Neuronal stem cell (in vitro differentiated cells): ENCODE data around the gene IMMP2L.
A peak's percentile ranks its signal among the peaks of the same experiment; 100 is the strongest.

ENCODE experiments used
- DNase-seq: peaks from one replicate; pipeline ENCODE4 v3.0.0-alpha.2; 2013; ENCODE audit warnings: low spot score
- H2AFZ ChIP-seq: one replicate; pipeline ENCODE4 v1.6.1; 2013; ENCODE audit warnings: mild to moderate bottlenecking, low read length, inconsistent platforms
- H2AK5ac ChIP-seq: 2 replicates; pipeline ENCODE4 v1.6.1; 2013; ENCODE audit warnings: low read depth, mild to moderate bottlenecking, inconsistent platforms, low read length, moderate library complexity, mixed read lengths
- H2BK120ac ChIP-seq: 2 replicates; pipeline ENCODE4 v1.6.1; 2013; ENCODE audit warnings: low read depth, mild to moderate bottlenecking, inconsistent platforms, low read length, moderate library complexity, mixed read lengths
- H2BK12ac ChIP-seq: one replicate; pipeline ENCODE4 v1.6.1; 2013; ENCODE audit warnings: low read length, inconsistent platforms
- H2BK15ac ChIP-seq: 2 replicates; pipeline ENCODE4 v1.6.1; 2013; ENCODE audit warnings: mild to moderate bottlenecking, low read length, inconsistent platforms, mixed read lengths
- H2BK5ac ChIP-seq: one replicate; pipeline ENCODE4 v1.6.1; 2013; ENCODE audit warnings: inconsistent platforms, mild to moderate bottlenecking, low read length, moderate library complexity
- H3K14ac ChIP-seq: one replicate; pipeline ENCODE4 v1.6.1; 2013; ENCODE audit warnings: low read length, inconsistent platforms
- H3K18ac ChIP-seq: 2 replicates; pipeline ENCODE4 v1.6.1; 2013; ENCODE audit warnings: low read length, inconsistent platforms
- H3K23ac ChIP-seq: 2 replicates; pipeline ENCODE4 v1.6.1; 2013; ENCODE audit warnings: low read depth, mild to moderate bottlenecking, mixed read lengths, low read length, inconsistent platforms; ENCODE audit not compliant: poor library complexity
- H3K27ac ChIP-seq: replicated peaks from 3 replicates; pipeline ENCODE4 v1.5.1; 2013; ENCODE audit warnings: low read length, inconsistent platforms
- H3K27me3 ChIP-seq, 3 experiments: 2 replicates each; pipeline ENCODE4 v1.6.1; 2013; ENCODE audit warnings: low read length in 3 of 3, mild to moderate bottlenecking in 2 of 3, inconsistent platforms in 1 of 3, low read depth in 1 of 3, mixed read lengths in 1 of 3, moderate library complexity in 1 of 3; ENCODE audit not compliant: control insufficient read depth in 3 of 3, insufficient read depth in 3 of 3
- H3K36me3 ChIP-seq, 2 donors: replicated peaks in 1 of 2; 2 replicates each; pipeline ENCODE4 v1.6.1; 2013; ENCODE audit warnings: low read length in 2 of 2; ENCODE audit not compliant: control insufficient read depth in 2 of 2, insufficient read depth in 2 of 2
- H3K4ac ChIP-seq: 2 replicates; pipeline ENCODE4 v1.6.1; 2013; ENCODE audit warnings: inconsistent platforms, mild to moderate bottlenecking, low read length, moderate library complexity
- H3K4me1 ChIP-seq, 2 donors: 1 replicate in 1 of 2; 2 replicates in 1 of 2; pipeline ENCODE4 v1.6.1; 2013; ENCODE audit warnings: low read length in 2 of 2, low read depth in 1 of 2; ENCODE audit not compliant: control insufficient read depth in 2 of 2, insufficient read depth in 1 of 2
- H3K4me2 ChIP-seq: one replicate; pipeline ENCODE4 v1.6.1; 2013; ENCODE audit warnings: mild to moderate bottlenecking, low read length, inconsistent platforms; ENCODE audit not compliant: insufficient read depth, poor library complexity, severe bottlenecking
- H3K4me3 ChIP-seq, 2 donors: 2 replicates each; pipeline ENCODE4 v1.5.1; 2013; ENCODE audit warnings: low read length in 2 of 2, mild to moderate bottlenecking in 2 of 2, inconsistent platforms in 1 of 2, moderate library complexity in 1 of 2
- H3K79me1 ChIP-seq: one replicate; pipeline ENCODE4 v1.6.1; 2013; ENCODE audit warnings: low read depth, mild to moderate bottlenecking, inconsistent platforms, low read length, moderate library complexity
- H3K9ac ChIP-seq: one replicate; pipeline ENCODE4 v1.6.1; 2013; ENCODE audit warnings: mild to moderate bottlenecking, low read depth, low read length, inconsistent platforms; ENCODE audit not compliant: poor library complexity
- H3K9me3 ChIP-seq, 2 donors: replicated peaks in 1 of 2; 2 replicates each; pipeline versions ENCODE3 to v1.6.1; 2013; ENCODE audit warnings: low read length in 2 of 2, mild to moderate bottlenecking in 2 of 2, inconsistent platforms in 1 of 2, low read depth in 1 of 2, mixed read lengths in 1 of 2, moderate library complexity in 1 of 2; ENCODE audit not compliant: control insufficient read depth in 2 of 2, insufficient read depth in 1 of 2
- H4K8ac ChIP-seq: one replicate; pipeline ENCODE4 v1.6.1; 2013; ENCODE audit warnings: low read depth, mild to moderate bottlenecking, inconsistent platforms, low read length, moderate library complexity
- H4K91ac ChIP-seq: one replicate; pipeline ENCODE4 v1.6.1; 2013; ENCODE audit warnings: low read length, low read depth, mild to moderate bottlenecking, inconsistent platforms; ENCODE audit not compliant: poor library complexity
- WGBS, 2 donors: extraction: QIAGEN DNeasy Blood & Tissue Kit; methylation state at CpG; one replicate each; pipeline ENCODE4 v1.1.7; 2013; ENCODE audit warnings: missing lambda C conversion rate in 2 of 2, mixed read lengths in 1 of 2; ENCODE audit not compliant: insufficient read length in 2 of 2, insufficient replicate concordance in 1 of 2; ENCODE audit errors: extremely low coverage in 2 of 2; 5-methylcytosine and 5-hydroxymethylcytosine counted together

Gene IMMP2L

GRCh38 chr7:111266613-111267012 lies 295.7 kb downstream of the IMMP2L start:
- no peak overlapping the region for H3K4me3 ChIP-seq
- no peak overlapping the region for H4K91ac ChIP-seq
- H3K18ac ChIP-seq, result no peak overlapping the region
- no peak overlapping the region for H4K8ac ChIP-seq
- H3K36me3 ChIP-seq, result no peaks in the 10 kb centered on the region
- no CpG with 5 or more reads among the region's 2 CpGs for WGBS, 2 donors
- H2BK5ac ChIP-seq, result no peak overlapping the region
- H3K23ac ChIP-seq, result no peak overlapping the region
- H3K4me2 ChIP-seq, result no peak overlapping the region
- H2BK12ac ChIP-seq, result no peak overlapping the region
- no peaks in the 10 kb centered on the region for H3K9me3 ChIP-seq
- no peak overlapping the region for H2BK15ac ChIP-seq
- H3K79me1 ChIP-seq, result peaks cover 1% of the 10 kb centered on the region
- H3K27ac ChIP-seq, result no peak overlapping the region
- no peaks in the 10 kb centered on the region for H3K4me1 ChIP-seq
- H3K27me3 ChIP-seq, result no peaks in the 10 kb centered on the region
- no peak overlapping the region for H3K4ac ChIP-seq
- H3K9ac ChIP-seq, result no peak overlapping the region
- H3K14ac ChIP-seq, result no peak overlapping the region
- H2AFZ ChIP-seq, result no peak overlapping the region
- no peak for DNase-seq
- no peak overlapping the region for H2BK120ac ChIP-seq
- no peak overlapping the region for H2AK5ac ChIP-seq

- H2AFZ ChIP-seq, result no peak overlapping the region
- H3K4me2 ChIP-seq, result no peak overlapping the region
- H3K36me3 ChIP-seq, result no peaks in the 10 kb centered on the region
- H2BK12ac ChIP-seq, result no peak overlapping the region
- no peak overlapping the region for H3K4me3 ChIP-seq
- H3K18ac ChIP-seq, result no peak overlapping the region
- no peaks in the 10 kb centered on the region for H3K9me3 ChIP-seq
- no peak for DNase-seq
- no peak overlapping the region for H3K27ac ChIP-seq
- peaks cover 1% of the 10 kb centered on the region for H3K79me1 ChIP-seq
- no peak overlapping the region for H4K91ac ChIP-seq
- no peak overlapping the region for H3K14ac ChIP-seq
- no peak overlapping the region for H2AK5ac ChIP-seq
- H4K8ac ChIP-seq, result no peak overlapping the region
- no peak overlapping the region for H3K4ac ChIP-seq
- no peaks in the 10 kb centered on the region for H3K27me3 ChIP-seq
- no peak overlapping the region for H2BK15ac ChIP-seq
- H3K9ac ChIP-seq, result no peak overlapping the region
- H2BK120ac ChIP-seq, result no peak overlapping the region
- no peak overlapping the region for H2BK5ac ChIP-seq
- no peak overlapping the region for H3K23ac ChIP-seq
- H3K4me1 ChIP-seq, result no peaks in the 10 kb centered on the region
These were observed 296.9 kb downstream of the IMMP2L start for GRCh38 chr7:111265394-111265793.

- H3K23ac ChIP-seq, result no peak overlapping the region
These were observed 297.3 kb downstream of the IMMP2L start for GRCh38 chr7:111264981-111265380.

GRCh38 chr7:111264111-111264868 lies 298.0 kb downstream of the IMMP2L start:
- Histone ChIP-seq H3K23ac (no peak overlapping the region), H2BK120ac (no peak overlapping the region), H2BK15ac (no peak overlapping the region), H3K9me3 (no peaks in the 10 kb centered on the region), H4K8ac (no peak overlapping the region), H2BK12ac (no peak overlapping the region), H2AK5ac (no peak overlapping the region), H4K91ac (no peak overlapping the region), H3K27me3 (no peaks in the 10 kb centered on the region), H3K4me1 (no peaks in the 10 kb centered on the region), H3K27ac (no peak overlapping the region), H3K4ac (no peak overlapping the region), H2AFZ (no peak overlapping the region), H3K4me2 (no peak overlapping the region), H2BK5ac (no peak overlapping the region), H3K36me3 (no peaks in the 10 kb centered on the region), H3K18ac (no peak overlapping the region), H3K79me1 (no peaks in the 10 kb centered on the region), H3K4me3 (no peak overlapping the region), H3K14ac (no peak overlapping the region), H3K9ac (peak overlapping the region; percentile 63)
- no CpG with 5 or more reads among the region's 4 CpGs for WGBS, 2 donors
- no peak for DNase-seq

More at GRCh38 chr7:111264981-111265380, 297.3 kb downstream of the IMMP2L start:
- no peak overlapping the region for H2BK12ac ChIP-seq
- H3K4ac ChIP-seq, result no peak overlapping the region
- H3K14ac ChIP-seq, result no peak overlapping the region
- WGBS, 2 donors, result no CpG with 5 or more reads among the region's 1 CpG
- no peak overlapping the region for H3K18ac ChIP-seq
- H2BK5ac ChIP-seq, result no peak overlapping the region
- H3K27me3 ChIP-seq, result no peaks in the 10 kb centered on the region
- H2AFZ ChIP-seq, result no peak overlapping the region
- H2AK5ac ChIP-seq, result no peak overlapping the region
- H3K36me3 ChIP-seq, result no peaks in the 10 kb centered on the region
- H3K4me2 ChIP-seq, result no peak overlapping the region
- no peak overlapping the region for H3K27ac ChIP-seq
- H4K91ac ChIP-seq, result no peak overlapping the region
- H3K9ac ChIP-seq, result no peak overlapping the region
- no peak overlapping the region for H2BK120ac ChIP-seq
- no peaks in the 10 kb centered on the region for H3K9me3 ChIP-seq
- DNase-seq, result no peak
- peaks cover 1% of the 10 kb centered on the region for H3K79me1 ChIP-seq
- no peak overlapping the region for H4K8ac ChIP-seq
- H3K4me1 ChIP-seq, result no peaks in the 10 kb centered on the region
- H2BK15ac ChIP-seq, result no peak overlapping the region
- H3K4me3 ChIP-seq, result no peak overlapping the region
